Effector CD8-positive, alpha-beta T cell (primary cell): ENCODE measurements around the gene ATXN7.

ENCODE experiments used
- DNase-seq: peaks from one replicate; lab custom pipeline; 2025; lab: John Stamatoyannopoulos, UW

The ATXN7 gene

GRCh38 chr3:64019879-64020278, 156.2 kb downstream of the ATXN7 start:
- no peak for DNase-seq

- DNase-seq, result no peak
Observed at GRCh38 chr3:64021922-64022321, 158.3 kb downstream of the ATXN7 start.

- DNase-seq, result no peak
Observed at GRCh38 chr3:64022451-64023186, 159.0 kb downstream of the ATXN7 start.

- DNase-seq, result peak; percentile 89
Observed at GRCh38 chr3:64023187-64023860, 159.7 kb downstream of the ATXN7 start, which contains the start of gene PSMD6. Gene PSMD6, minus strand, starts transcription at chr3:64023494. Its CDS starts 75 bp downstream, at chr3:64023419.

- no peak for DNase-seq
Observed at GRCh38 chr3:64023861-64024223, 160.2 kb downstream of the ATXN7 start.

- DNase-seq, result no peak
Observed at GRCh38 chr3:64026346-64026745, 162.7 kb downstream of the ATXN7 start.

GRCh38 chr3:64027658-64028057, 164.0 kb downstream of the ATXN7 start:
- DNase-seq, result no peak

- no peak for DNase-seq
Observed at GRCh38 chr3:64028754-64029153, 165.1 kb downstream of the ATXN7 start.

- DNase-seq, result no peak
Observed at GRCh38 chr3:64029287-64029686, 165.6 kb downstream of the ATXN7 start.

GRCh38 chr3:64030741-64031140, 167.1 kb downstream of the ATXN7 start:
- DNase-seq, result peak; percentile 69

GRCh38 chr3:64031540-64032508, 168.2 kb downstream of the ATXN7 start:
- no peak for DNase-seq

- DNase-seq, result no peak
Observed at GRCh38 chr3:64033069-64033468, 169.4 kb downstream of the ATXN7 start.

GRCh38 chr3:64037084-64037483, 173.4 kb downstream of the ATXN7 start:
- no peak for DNase-seq

GRCh38 chr3:64038253-64038767, 174.6 kb downstream of the ATXN7 start:
- DNase-seq, result no peak

GRCh38 chr3:64039332-64039731, 175.7 kb downstream of the ATXN7 start:
- DNase-seq, result no peak

- DNase-seq, result no peak
Observed at GRCh38 chr3:64039981-64040733, 176.5 kb downstream of the ATXN7 start.

- DNase-seq, result no peak
Observed at GRCh38 chr3:64042952-64043351, 179.3 kb downstream of the ATXN7 start.

- DNase-seq, result no peak
Observed at GRCh38 chr3:64046592-64046991, 182.9 kb downstream of the ATXN7 start.

- DNase-seq, result no peak
Observed at GRCh38 chr3:64046996-64047594, 183.4 kb downstream of the ATXN7 start.

GRCh38 chr3:64047787-64048186, 184.1 kb downstream of the ATXN7 start:
- no peak for DNase-seq

- no peak for DNase-seq
Observed at GRCh38 chr3:64048631-64049061, 185.0 kb downstream of the ATXN7 start.
